NCI-H2081 (cell line): ENCODE measurements around the gene BAD.
"Not testable (repeated sequence)": the region's sequence is repeated elsewhere in the genome, so short reads cannot be mapped to it uniquely, and the experiment has no call there.

Experiments used
- DNase-seq, 2 experiments: peaks; one replicate each; lab custom pipeline; 2025; lab: John Stamatoyannopoulos, UW

BAD gene

DNA sequence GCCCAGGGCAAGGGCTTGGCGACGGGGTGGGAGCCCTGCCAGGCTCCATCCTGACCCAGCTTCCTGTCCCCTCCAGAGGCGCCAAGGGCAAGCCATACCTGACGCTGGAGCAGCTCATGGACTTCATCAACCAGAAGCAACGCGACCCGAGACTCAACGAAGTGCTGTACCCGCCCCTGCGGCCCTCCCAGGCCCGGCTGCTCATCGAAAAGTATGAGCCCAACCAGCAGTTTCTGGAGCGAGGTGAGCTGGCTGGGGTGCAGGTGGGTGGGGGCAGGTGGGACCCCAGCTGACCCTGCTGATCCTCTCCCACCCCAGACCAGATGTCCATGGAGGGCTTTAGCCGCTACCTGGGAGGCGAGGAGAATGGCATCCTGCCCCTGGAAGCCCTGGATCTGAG lies 28.2 kb downstream of the BAD start:
- DNase-seq, result no peak

DNA sequence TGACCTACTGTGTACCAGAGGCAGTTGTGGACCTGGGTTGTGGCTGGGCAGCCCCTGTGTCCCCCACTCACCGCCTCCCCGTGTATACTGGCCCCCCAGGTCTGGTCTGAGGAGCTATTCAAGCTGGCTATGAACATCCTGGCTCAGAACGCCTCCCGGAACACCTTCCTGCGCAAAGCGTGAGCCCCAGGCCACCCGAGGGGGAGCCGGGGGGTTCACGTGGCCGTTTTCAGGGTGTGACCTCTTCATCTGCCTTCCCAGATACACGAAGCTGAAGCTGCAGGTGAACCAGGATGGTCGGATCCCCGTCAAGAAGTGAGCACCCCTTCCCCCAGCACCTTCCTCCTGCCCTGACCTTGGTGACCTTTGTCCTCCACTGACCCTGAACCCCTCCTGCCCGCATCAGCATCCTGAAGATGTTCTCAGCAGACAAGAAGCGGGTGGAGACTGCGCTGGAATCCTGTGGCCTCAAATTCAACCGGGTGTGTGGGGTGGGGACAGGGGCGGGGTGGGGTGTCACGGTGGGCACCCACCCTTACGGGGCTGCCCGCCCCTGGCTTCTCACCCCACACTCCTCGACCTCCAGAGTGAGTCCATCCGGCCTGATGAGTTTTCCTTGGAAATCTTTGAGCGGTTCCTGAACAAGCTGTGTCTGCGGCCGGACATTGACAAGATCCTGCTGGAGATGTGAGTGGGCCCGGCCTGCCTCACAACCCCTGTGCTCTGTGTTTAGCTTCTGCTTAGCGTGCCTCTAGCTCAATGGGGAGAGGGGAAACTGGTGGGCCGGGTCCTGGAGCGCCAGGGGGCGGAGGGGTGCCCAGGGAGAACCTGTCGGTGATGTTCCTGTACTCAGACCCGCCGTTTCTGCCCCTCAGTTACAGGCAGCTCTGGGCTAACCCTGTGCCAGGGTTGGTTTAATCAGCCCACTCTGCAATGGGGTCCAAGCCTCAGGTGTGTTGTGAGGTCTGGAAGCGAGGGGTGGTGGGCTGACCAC lies 29.0 kb downstream of the BAD start:
- no peak for DNase-seq

GRCh38 chr11:64254326-64254725 lies 30.1 kb downstream of the BAD start:
- DNase-seq, result no peak

DNA sequence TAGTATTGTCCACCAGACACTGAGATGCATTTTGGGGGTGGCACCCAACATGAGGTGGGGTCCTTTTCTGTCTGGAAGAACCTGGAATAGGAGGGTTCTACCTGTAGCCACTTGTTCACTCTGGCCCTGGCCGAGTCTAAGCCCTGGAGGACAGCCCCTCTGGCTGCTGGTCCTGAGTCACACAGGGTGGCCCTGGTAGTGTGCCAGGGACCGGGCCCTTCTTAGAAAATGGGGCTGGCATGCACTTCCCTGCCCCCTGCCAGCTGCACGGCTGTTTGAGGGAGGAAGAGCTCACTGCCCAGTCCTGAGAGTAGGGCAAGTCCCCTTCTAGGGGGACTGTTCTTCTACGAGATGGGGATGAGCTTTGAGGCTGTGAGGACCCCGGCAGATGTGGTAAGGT lies 31.0 kb downstream of the BAD start:
- DNase-seq, result no peak

GRCh38 chr11:64253043-64253442 lies 31.4 kb downstream of the BAD start:
- DNase-seq, result no peak

DNA sequence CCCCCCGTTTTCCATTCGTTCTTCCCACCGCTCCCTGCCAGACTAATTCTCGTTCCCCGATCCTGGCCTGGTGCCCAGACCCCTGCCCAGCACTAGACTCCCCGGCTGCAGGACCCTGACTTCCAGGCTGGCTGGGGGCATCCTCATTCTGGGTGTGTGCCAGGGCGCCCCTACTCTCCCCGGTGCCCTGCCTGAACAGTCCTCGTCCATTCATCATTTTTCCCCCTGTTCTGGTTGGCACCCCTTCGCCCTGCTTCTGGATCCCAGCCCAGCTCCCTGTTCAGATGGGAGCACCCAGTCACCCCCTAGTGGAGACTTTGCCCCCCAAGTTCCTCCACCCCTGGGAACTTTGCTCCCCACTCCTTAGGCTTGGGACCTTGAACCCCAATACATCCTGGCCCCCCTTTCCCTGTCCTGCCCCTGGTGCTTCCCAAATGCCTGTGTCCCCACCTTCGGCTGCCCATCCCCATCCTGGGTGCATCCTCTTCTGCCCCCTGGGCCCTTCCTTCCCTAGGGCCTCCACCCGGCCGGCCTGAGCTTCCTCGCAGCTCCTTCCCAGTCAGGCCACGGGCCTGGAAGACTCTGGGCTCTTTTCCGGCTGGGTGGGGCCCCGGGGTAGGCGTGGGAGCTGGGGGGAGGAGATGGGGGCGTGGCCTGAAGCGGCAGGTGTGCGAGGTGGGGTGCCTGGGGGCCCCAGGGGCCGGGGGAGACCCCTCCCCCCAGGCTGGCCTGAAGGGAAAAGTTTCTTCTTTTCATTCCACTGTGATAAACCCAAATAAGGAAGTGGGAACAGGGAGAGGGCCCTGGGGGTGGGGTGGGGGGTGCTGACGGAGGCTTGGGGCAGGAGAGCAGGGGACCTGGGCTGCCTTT lies 32.2 kb downstream of the BAD start:
- DNase-seq, result peak in 1 of 2 experiments; percentile 20

DNA sequence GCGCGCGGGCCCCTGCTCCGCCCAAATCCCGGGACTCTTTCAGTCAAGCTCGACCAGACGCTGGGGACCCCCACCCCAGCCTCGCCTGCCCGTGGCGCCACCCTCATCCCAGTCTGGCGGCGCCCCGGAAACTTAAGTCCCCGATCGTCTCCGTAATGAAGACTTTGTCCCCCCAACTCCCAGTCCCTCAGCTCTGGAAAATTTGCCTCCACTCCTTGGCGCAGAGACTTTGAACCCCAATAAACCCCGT lies 32.8 kb downstream of the BAD start:
- DNase-seq, result no peak

- DNase-seq, result peak; percentile 19 to 31
Observed at GRCh38 chr11:64251016-64251752, 33.3 kb downstream of the BAD start, which contains the start of gene PLCB3. Gene PLCB3 (plus strand): TSS chr11:64251530. CDS start chr11:64251650, 120 bp downstream.

GRCh38 chr11:64250415-64251015 lies 34.0 kb downstream of the BAD start:
- DNase-seq, result no peak

DNA sequence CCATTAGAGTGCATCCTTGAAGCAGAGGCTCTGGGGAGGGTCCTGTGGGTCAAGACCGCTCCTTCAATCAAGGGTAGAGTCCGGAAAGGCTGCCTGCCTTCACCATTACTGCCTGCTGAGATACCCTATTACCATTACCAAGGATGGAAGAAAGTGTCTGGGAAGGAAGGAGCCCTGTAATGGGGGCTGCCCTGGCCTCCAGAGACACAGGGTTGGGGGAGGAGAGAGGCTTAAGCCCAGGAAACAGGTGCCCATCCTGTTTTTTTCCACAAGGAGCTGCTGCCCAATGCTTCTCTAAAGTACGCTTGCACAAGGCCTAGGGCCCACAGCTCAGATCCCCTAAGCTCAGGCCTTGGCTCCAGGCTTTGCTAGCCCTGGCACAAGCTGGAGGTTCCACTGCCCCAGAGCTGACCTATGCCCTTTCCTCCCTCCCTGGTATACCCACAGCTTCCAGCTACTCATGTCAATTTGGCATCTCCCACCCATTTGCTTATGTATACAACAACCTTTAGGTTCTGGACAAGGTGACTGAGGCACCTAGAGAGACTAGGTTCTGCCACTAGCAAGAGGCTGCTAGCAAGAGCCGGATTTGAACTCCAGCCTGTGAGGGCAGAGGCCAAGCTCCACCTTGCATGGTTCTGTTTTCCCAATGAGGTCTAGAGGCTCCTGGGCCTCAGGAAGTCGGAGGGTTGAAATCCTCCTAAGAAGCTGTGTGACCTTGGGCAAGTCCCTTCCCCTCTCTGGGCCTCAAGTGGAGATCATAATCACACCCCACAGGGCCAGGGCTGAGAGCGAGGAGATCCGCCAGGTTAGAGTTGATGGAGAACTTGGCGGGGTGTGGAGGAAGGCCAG lies 34.7 kb downstream of the BAD start:
- no peak for DNase-seq

DNA sequence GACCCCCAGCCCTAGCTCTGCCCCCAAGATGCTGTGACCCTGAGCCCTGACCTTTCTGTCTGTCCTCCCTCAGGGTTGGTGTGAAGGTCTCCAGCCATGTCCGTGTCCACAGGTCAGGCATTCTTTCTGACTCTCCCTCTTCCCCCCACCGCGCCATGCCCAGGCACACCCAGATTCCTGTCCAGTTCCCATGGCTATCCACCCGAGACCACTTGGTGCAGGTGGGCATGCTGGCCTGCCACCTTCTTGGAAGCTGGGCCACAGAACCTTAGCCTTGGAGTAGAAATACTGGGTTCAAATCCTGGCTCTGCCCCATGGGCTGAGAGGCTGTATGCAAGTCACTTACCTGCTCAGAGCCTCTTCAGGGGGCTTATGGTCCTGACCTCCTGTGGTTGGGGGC lies 35.4 kb downstream of the BAD start:
- DNase-seq, result no peak

DNA sequence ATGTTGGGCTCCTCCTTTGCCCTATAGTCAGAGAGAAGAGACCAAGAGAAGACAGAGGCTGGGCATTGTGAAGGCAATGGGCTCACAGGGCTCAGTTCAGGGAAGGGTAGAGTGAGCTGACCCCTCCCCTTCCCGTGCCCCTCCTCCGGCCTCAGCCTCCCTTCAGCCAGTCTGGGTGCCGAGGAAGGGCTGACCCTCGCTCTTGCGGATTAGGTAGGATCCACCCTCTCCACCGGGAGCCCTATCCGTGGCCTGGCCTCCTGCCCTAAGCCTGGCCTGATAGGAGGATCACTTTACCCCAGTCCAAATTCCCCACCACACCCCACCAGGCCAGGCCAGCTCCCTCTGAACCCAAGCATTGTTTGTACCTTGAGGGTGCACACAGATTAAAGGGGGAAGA lies 35.9 kb downstream of the BAD start:
- DNase-seq, result no peak

GRCh38 chr11:64247729-64248531 lies 36.5 kb downstream of the BAD start:
- DNase-seq, result no peak

GRCh38 chr11:64246871-64247728 lies 37.4 kb downstream of the BAD start, which contains the start of gene PPP1R14B:
Gene PPP1R14B (minus strand): TSS chr11:64246943. CDS start chr11:64246673, 270 bp downstream.
- peak; percentile 74 to 81 for DNase-seq

GRCh38 chr11:64246621-64246870 lies 37.9 kb downstream of the BAD start:
- not testable (repeated sequence) for DNase-seq

- DNase-seq, result peak; percentile 25 to 60
Observed at GRCh38 chr11:64245797-64246620, 38.5 kb downstream of the BAD start.

DNA sequence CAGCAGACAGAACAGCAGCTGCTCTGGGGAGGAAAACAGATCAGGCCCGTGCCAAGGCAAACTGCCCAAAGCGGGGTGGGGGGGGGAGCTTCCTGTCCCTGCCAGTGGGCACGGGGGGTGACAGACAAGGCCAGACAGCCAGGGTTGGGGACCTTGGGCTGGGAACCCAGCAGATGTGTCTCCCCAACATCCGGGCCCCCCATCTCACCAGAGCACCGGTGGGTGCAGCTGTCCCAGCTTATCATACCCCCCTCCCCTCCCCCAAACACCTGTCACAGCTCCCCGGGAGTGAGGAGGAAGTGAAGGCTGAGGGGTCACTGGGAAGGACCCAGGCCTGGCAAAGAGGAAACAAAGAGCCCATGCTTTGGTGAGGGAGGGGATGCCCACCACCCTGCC lies 39.1 kb downstream of the BAD start:
- peak; percentile 62 to 75 for DNase-seq

DNA sequence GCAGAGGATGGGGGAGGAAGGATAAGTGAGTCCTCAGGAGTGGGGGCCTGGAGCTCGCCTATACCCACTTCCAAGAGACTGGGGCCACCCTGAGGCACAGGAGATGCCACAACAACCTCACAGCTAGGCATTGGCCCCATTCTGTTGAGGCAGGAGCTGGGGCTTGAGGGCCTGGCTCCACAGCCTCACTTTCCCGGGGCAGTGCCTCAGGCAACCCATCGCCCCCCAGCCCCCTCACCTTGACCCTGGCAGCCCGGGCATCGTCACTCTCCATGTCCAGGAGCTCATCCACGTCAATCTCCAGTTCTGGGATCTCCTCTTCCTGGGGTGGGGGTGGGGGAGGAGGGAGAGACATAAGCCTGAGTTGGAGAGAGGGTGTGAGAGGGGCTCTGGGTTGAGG lies 39.5 kb downstream of the BAD start:
- no peak for DNase-seq
